Vagina (tissue), 2 donors: ENCODE measurements around the gene KLC3.

ENCODE experiments used
- POLR2A ChIP-seq, 2 donors: fragments of 450-650 bp; IDR thresholded peaks; one replicate each; pipeline ENCODE4 v1.6.1; 2017; ENCODE audit warnings: antibody characterized with exemption in 2 of 2, mild to moderate bottlenecking in 2 of 2, moderate library complexity in 2 of 2
- POLR2AphosphoS5 ChIP-seq, 2 donors: sonication (generic); formaldehyde crosslinking; IDR thresholded peaks; one replicate each; pipeline ENCODE4 v1.9.0; 2017; ENCODE audit warnings: antibody characterized with exemption in 2 of 2, mild to moderate bottlenecking in 2 of 2, low read depth in 1 of 2; ENCODE audit not compliant: insufficient read depth in 1 of 2
- TF ChIP-seq, protein P1 (sequence below), 3 experiments: fragments of 450-650 bp in 2 of 3; fragments of 200-600 bp in 1 of 3; sonication (generic) in 1 of 3; IDR thresholded peaks; one replicate each; pipeline ENCODE4 v1.5.1; 2017 to 2019; ENCODE audit warnings: antibody characterized with exemption in 3 of 3, mild to moderate bottlenecking in 2 of 3, moderate library complexity in 2 of 3

DNA sequence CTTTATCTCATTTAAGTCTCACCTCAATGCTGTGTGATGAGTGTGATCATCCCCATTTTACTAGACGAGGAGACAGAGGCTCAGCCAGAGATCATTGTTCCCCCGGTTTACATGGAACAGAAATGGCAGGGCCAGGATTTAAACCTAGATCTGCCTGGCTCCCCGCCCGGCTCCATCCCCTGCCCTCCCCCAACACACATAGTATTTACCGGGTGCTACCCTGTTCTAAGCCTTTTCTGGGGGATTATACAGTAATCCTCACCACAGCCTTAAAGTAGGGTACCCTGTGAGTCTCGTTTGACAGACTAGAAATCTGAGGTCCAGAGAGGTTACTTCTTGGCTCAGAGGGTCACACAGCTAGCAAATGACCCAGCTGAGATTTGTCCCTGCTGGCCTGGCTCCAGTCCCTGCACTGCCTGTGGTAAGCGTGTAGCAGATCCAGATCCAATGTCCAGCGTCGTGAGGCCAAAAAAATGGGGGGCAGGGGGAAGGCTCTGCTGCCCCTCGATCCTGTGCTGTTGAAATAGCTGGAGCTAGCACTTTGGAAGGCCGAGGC is 3.8 kb upstream of the KLC3 start:
- TF ChIP-seq, protein P1, sequence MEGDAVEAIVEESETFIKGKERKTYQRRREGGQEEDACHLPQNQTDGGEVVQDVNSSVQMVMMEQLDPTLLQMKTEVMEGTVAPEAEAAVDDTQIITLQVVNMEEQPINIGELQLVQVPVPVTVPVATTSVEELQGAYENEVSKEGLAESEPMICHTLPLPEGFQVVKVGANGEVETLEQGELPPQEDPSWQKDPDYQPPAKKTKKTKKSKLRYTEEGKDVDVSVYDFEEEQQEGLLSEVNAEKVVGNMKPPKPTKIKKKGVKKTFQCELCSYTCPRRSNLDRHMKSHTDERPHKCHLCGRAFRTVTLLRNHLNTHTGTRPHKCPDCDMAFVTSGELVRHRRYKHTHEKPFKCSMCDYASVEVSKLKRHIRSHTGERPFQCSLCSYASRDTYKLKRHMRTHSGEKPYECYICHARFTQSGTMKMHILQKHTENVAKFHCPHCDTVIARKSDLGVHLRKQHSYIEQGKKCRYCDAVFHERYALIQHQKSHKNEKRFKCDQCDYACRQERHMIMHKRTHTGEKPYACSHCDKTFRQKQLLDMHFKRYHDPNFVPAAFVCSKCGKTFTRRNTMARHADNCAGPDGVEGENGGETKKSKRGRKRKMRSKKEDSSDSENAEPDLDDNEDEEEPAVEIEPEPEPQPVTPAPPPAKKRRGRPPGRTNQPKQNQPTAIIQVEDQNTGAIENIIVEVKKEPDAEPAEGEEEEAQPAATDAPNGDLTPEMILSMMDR (IDR thresholded peaks at IDR 0.05): no peak
- TF ChIP-seq POLR2A (IDR thresholded peaks at IDR 0.05) (no peak), POLR2AphosphoS5 (IDR thresholded peaks at IDR 0.05; ENCODE audit: insufficient read depth in 1 of 2, low read depth in 1 of 2) (no peak)
